Pancreas (tissue), 10 donors: ENCODE data around the gene RANBP3. TPM values are rescaled to one million over a fixed set of nuclear protein-coding genes. Genes with fewer than 3 reads are reported as not detected.
A peak's percentile ranks its signal among the peaks of the same experiment; 100 is the strongest.
"Not testable (repeated sequence)": the region's sequence is repeated elsewhere in the genome, so short reads cannot be mapped to it uniquely, and the experiment has no call there.

Experiments
- ATAC-seq, 4 donors: fragments of 200-7000 bp; cut with Tn5 transposase; one replicate each; pipeline versions ENCODE4 v1.8.0 to v1.9.1; 2020; ENCODE audit warnings: mild to moderate bottlenecking in 4 of 4, moderate library complexity in 4 of 4
- DNase-seq, 6 donors: peaks; one replicate each; pipeline ENCODE4 v3.0.0-alpha.2; 2020
- FAIRE-seq: peaks from 2 replicates; lab custom pipeline; 2012; peaks lifted over from hg19 to GRCh38; lab: Jason Lieb, UNC
- H3K27ac ChIP-seq, 4 donors: fragments of 200-600 bp; sonication (generic); 1 replicate in 3 of 4; 2 replicates in 1 of 4; pipeline versions ENCODE4 v1.5.0 to v1.8.0; 2020
- H3K27me3 ChIP-seq, 4 donors: fragments of 200-600 bp; one replicate each; pipeline ENCODE4 v1.8.0; 2021
- H3K36me3 ChIP-seq, 3 donors: fragments of 200-600 bp; sonication (generic) in 1 of 3; one replicate each; pipeline versions ENCODE4 v1.5.0 to v1.8.0; 2020 to 2021
- H3K4me1 ChIP-seq, 3 donors: fragments of 200-600 bp; one replicate each; pipeline ENCODE4 v1.8.0; 2021
- H3K4me3 ChIP-seq, 4 donors: fragments of 200-600 bp; sonication (generic) in 2 of 4; one replicate each; pipeline versions ENCODE4 v1.5.0 to v1.8.0; 2020 to 2021
- H3K9me3 ChIP-seq, 4 donors: fragments of 200-600 bp; one replicate each; pipeline ENCODE4 v1.8.0; 2021
- CTCF ChIP-seq, 4 donors: fragments of 200-600 bp; sonication (generic) in 3 of 4; IDR thresholded peaks; one replicate each; pipeline versions ENCODE4 v1.5.0 to v1.8.0; 2021; ENCODE audit warnings: antibody characterized with exemption in 4 of 4
- WGBS, 2 donors: extraction: QIAGEN DNeasy Blood & Tissue Kit; methylation state at CpG; one replicate each; pipeline ENCODE4 v1.1.7; 2013; 5-methylcytosine and 5-hydroxymethylcytosine counted together
- intact Hi-C, 3 donors: fragments of 100-400 bp; cut with DNase I; formaldehyde crosslinking; loops; one replicate each; pipeline versions ENCODE4 v1.11.1 to v1.14.2; 2022
- polyA plus RNA-seq, 2 donors: library from polyadenylated mRNA; stranded (reverse); fragments of 200-250 nt; gene quantifications; one replicate each; pipeline ENCODE4 v1.2.3, GENCODE V29; 2013
- total RNA-seq, 6 donors: library from RNA; stranded (reverse); fragmentation: NEBNext Ultra II Directional in 4 of 6; extraction: Animal tissue kit (Norgen Biotek cat#: 25700) in 4 of 6; gene quantifications; one replicate each; pipeline versions ENCODE4 v1.2.1 to v1.2.4, GENCODE V29; 2021 to 2023
- donor health status: healthy with polysubstance abuse.
- donor health status: DM: no; HTN: no; CAD: no; lungs with moderate emphysema.
- donor health status: DM: no; HTN: no; CAD: no.
- donor health status: control.
- donor health status: control.
- donor health status: Bipolar disorder and iron deficiency.
- donor health status: DM: yes; HTN: yes; CAD: no.
- donor health status: DM: no; HTN: no; CAD: no.
- donor health status: DM: no; HTN: no; CAD: no.
- donor health status: DM: yes; HTN: yes; CAD: no.

RANBP3 gene
- total and polyA plus RNA-seq, 8 donors: 27.6 to 42.2 (median 34.7) TPM

- no peaks in the 10 kb centered on the region for H3K9me3 ChIP-seq
- ATAC-seq (peak in 3 of 4 donors; percentile 67 to 84 (median 70)), DNase-seq (peak in 1 of 6 donors; percentile 42), FAIRE-seq (no peak)
- peaks cover 0 to 5% (median 0%) of the 10 kb centered on the region in 3 donors for H3K4me1 ChIP-seq
- 15 to 16% methylated on average over 14 to 15 of the region's 15 CpGs for WGBS, 2 donors
- intact Hi-C loops: no loop called here
- no peaks in the 10 kb centered on the region for H3K36me3 ChIP-seq
- no peak for TF ChIP-seq CTCF (IDR thresholded peaks at IDR 0.05)
- H3K27me3 ChIP-seq: peaks cover 0 to 4% (median 0%) of the 10 kb centered on the region in 4 donors
- H3K27ac ChIP-seq: no peak overlapping the region
- H3K4me3 ChIP-seq: no peak overlapping the region
These were observed 97.3 kb downstream of the RANBP3 start for GRCh38 chr19:5880604-5881078.

GRCh38 chr19:5880196-5880595 is 97.7 kb downstream of the RANBP3 start:
- no peaks in the 10 kb centered on the region for H3K9me3 ChIP-seq
- ATAC-seq (no peak), DNase-seq (no peak), FAIRE-seq (no peak)
- H3K27me3 ChIP-seq: peaks cover 0 to 4% (median 0%) of the 10 kb centered on the region in 4 donors
- no peak overlapping the region for H3K4me3 ChIP-seq
- no peak overlapping the region for H3K27ac ChIP-seq
- 34 to 40% methylated on average over 4 to 6 of the region's 6 CpGs for WGBS, 2 donors
- H3K4me1 ChIP-seq: peaks cover 0 to 5% (median 0%) of the 10 kb centered on the region in 3 donors
- no peaks in the 10 kb centered on the region for H3K36me3 ChIP-seq
- intact Hi-C loops: no loop called here
- TF ChIP-seq CTCF (IDR thresholded peaks at IDR 0.05): no peak

- intact Hi-C loops: no loop called here
- no peaks in the 10 kb centered on the region for H3K9me3 ChIP-seq
- peaks cover 0 to 4% (median 0%) of the 10 kb centered on the region in 4 donors for H3K27me3 ChIP-seq
- peaks cover 0 to 5% (median 0%) of the 10 kb centered on the region in 3 donors for H3K4me1 ChIP-seq
- ATAC-seq (peak in 1 of 4 donors; percentile 17), FAIRE-seq (no peak), DNase-seq (no peak)
- no peak overlapping the region for H3K27ac ChIP-seq
- WGBS, 2 donors: 48 to 52% methylated on average over 9 of the region's 9 CpGs
- H3K36me3 ChIP-seq: no peaks in the 10 kb centered on the region
- no peak for TF ChIP-seq CTCF (IDR thresholded peaks at IDR 0.05)
- no peak overlapping the region for H3K4me3 ChIP-seq
These were observed 100.1 kb downstream of the RANBP3 start for GRCh38 chr19:5877882-5878281.

GRCh38 chr19:5877427-5877826 is 100.5 kb downstream of the RANBP3 start:
- no peak overlapping the region for H3K27ac ChIP-seq
- no peak for FAIRE-seq

GRCh38 chr19:5874496-5874895 is 103.4 kb downstream of the RANBP3 start:
- H3K4me3 ChIP-seq, H3K27me3 ChIP-seq, ATAC-seq, H3K27ac ChIP-seq, FAIRE-seq, H3K9me3 ChIP-seq, H3K4me1 ChIP-seq, H3K36me3 ChIP-seq, intact Hi-C loops, DNase-seq: not testable (repeated sequence)
- WGBS, 2 donors: 82 to 94% methylated on average over 6 to 7 of the region's 7 CpGs

More at GRCh38 chr19:5877427-5877826, 100.5 kb downstream of the RANBP3 start:
- no peak overlapping the region for H3K4me3 ChIP-seq
- H3K4me1 ChIP-seq: peaks cover 0 to 5% (median 0%) of the 10 kb centered on the region in 3 donors
- ATAC-seq (no peak), DNase-seq (no peak)
- WGBS, 2 donors: 55 to 58% methylated on average over 8 of the region's 8 CpGs
- TF ChIP-seq CTCF (IDR thresholded peaks at IDR 0.05): no peak
- no peaks in the 10 kb centered on the region for H3K36me3 ChIP-seq
- intact Hi-C loops: no loop called here
- H3K9me3 ChIP-seq: no peaks in the 10 kb centered on the region
- H3K27me3 ChIP-seq: peaks cover 0 to 4% (median 0%) of the 10 kb centered on the region in 4 donors
